ENCODE measurements around the gene NAA11. TPM values are rescaled to one million over a fixed set of nuclear protein-coding genes. Genes with fewer than 3 reads are reported as not detected.

The NAA11 gene
- total RNA-seq, 2 experiments from 2014 or later: not detected

- Histone ChIP-seq H3K27ac (ENCODE audit: low read depth, low read length, poor library complexity, severe bottlenecking) (no peak overlapping the region), H3K79me2 (ENCODE audit: insufficient read depth, low read depth, low read length) (no peaks in the 10 kb centered on the region), H3K9me3 (ENCODE audit: low read length) (no peaks in the 10 kb centered on the region), H3K4me1 (ENCODE audit: insufficient read depth, low read length, poor library complexity, severe bottlenecking) (no peaks in the 10 kb centered on the region), H3K36me3 (ENCODE audit: insufficient read depth, low read length) (no peaks in the 10 kb centered on the region), H3K9me2 (ENCODE audit: insufficient read depth, low read length) (no peaks in the 10 kb centered on the region), H2AFZ (ENCODE audit: low read length) (no peak overlapping the region), H4K20me1 (ENCODE audit: insufficient read depth, low read length) (no peaks in the 10 kb centered on the region), H3K4me2 (ENCODE audit: low read length) (no peak overlapping the region), H3K4me3 (ENCODE audit: low read depth, low read length, poor library complexity, severe bottlenecking) (no peak overlapping the region)
- no peak for DNase-seq (ENCODE audit: low spot score)
- CTCF ChIA-PET (ENCODE audit: unreplicated experiment): no interaction called here
- POLR2A ChIA-PET: no interaction called here
- no TSS peak for BruUV-seq (replicated peaks)
- TF ChIP-seq EZH2phosphoT487 (IDR thresholded peaks at IDR 0.05; ENCODE audit: borderline replicate concordance, low read depth, low read length): no peak
- intact Hi-C loops (cut with micrococcal nuclease; ENCODE audit: unreplicated experiment): no loop called here
Measured at GRCh38 chr4:79325436-79325835, 425 bp downstream of the NAA11 start.

DNA sequence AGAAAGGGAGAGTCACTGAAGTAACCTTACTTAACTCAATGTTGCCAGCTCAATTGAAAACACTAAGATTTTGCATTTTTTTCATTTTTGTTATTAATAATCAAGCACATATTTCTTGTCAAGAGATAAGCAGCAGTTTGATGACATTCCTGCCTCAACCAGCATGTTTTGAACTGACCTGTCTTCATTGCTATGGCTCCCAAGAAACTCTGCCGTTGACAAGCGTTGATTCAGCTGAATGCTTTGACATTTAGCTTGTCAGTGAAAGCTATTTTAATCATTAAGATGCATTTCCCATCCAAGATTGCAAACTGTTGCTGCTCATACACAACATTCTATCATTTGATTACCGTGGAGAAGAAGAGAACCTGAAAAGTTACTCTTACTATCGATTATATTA lies 5.9 kb downstream of the NAA11 start:
- POLR2A ChIA-PET: no interaction called here
- no TSS peak for BruUV-seq (replicated peaks)
- Histone ChIP-seq H3K27ac (ENCODE audit: low read depth, low read length, poor library complexity, severe bottlenecking) (no peak overlapping the region), H4K20me1 (ENCODE audit: insufficient read depth, low read length) (no peaks in the 10 kb centered on the region), H2AFZ (ENCODE audit: low read length) (no peak overlapping the region), H3K9me2 (ENCODE audit: insufficient read depth, low read length) (no peaks in the 10 kb centered on the region), H3K4me2 (ENCODE audit: low read length) (no peak overlapping the region), H3K36me3 (ENCODE audit: insufficient read depth, low read length) (no peaks in the 10 kb centered on the region), H3K4me3 (ENCODE audit: low read depth, low read length, poor library complexity, severe bottlenecking) (no peak overlapping the region), H3K9me3 (ENCODE audit: low read length) (no peaks in the 10 kb centered on the region), H3K79me2 (ENCODE audit: insufficient read depth, low read depth, low read length) (no peaks in the 10 kb centered on the region), H3K4me1 (ENCODE audit: insufficient read depth, low read length, poor library complexity, severe bottlenecking) (no peaks in the 10 kb centered on the region)
- intact Hi-C loops (cut with micrococcal nuclease; ENCODE audit: unreplicated experiment): no loop called here
- no peak for DNase-seq (ENCODE audit: low spot score)
- CTCF ChIA-PET (ENCODE audit: unreplicated experiment): no interaction called here
- no peak for TF ChIP-seq EZH2phosphoT487 (IDR thresholded peaks at IDR 0.05; ENCODE audit: borderline replicate concordance, low read depth, low read length)
- TF ChIP-seq, protein P1, sequence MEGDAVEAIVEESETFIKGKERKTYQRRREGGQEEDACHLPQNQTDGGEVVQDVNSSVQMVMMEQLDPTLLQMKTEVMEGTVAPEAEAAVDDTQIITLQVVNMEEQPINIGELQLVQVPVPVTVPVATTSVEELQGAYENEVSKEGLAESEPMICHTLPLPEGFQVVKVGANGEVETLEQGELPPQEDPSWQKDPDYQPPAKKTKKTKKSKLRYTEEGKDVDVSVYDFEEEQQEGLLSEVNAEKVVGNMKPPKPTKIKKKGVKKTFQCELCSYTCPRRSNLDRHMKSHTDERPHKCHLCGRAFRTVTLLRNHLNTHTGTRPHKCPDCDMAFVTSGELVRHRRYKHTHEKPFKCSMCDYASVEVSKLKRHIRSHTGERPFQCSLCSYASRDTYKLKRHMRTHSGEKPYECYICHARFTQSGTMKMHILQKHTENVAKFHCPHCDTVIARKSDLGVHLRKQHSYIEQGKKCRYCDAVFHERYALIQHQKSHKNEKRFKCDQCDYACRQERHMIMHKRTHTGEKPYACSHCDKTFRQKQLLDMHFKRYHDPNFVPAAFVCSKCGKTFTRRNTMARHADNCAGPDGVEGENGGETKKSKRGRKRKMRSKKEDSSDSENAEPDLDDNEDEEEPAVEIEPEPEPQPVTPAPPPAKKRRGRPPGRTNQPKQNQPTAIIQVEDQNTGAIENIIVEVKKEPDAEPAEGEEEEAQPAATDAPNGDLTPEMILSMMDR (conservative IDR thresholded peaks at IDR 0.05; ENCODE audit: low read length): no peak

DNA sequence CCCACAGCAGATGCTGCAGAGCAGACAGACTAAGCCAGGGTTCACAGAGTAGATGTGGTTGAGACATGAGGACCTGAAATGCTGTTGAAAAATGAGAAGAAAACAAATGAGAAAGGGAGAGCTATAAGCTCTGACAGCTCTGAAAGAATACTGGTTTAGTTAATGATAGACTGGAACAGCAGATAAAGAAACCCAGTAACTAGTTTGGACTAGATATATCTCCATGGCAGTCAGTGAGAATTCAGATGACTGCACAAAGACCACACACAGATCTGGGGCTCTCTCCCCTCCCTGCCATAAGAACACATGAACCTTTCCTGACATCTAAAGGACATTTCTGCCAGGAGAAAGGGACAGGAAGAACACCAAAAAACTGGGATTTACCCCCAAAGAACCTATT lies 8.2 kb downstream of the NAA11 start:
- ChIA-PET POLR2A (no interaction called here), CTCF (ENCODE audit: unreplicated experiment) (no interaction called here)
- intact Hi-C loops (cut with micrococcal nuclease; ENCODE audit: unreplicated experiment): no loop called here
- H3K4me2 ChIP-seq (ENCODE audit: low read length): no peak overlapping the region
- BruUV-seq (replicated peaks): no TSS peak
- no peaks in the 10 kb centered on the region for H3K79me2 ChIP-seq (ENCODE audit: insufficient read depth, low read depth, low read length)
- TF ChIP-seq EZH2phosphoT487 (IDR thresholded peaks at IDR 0.05; ENCODE audit: borderline replicate concordance, low read depth, low read length): no peak
- TF ChIP-seq, protein P1 (conservative IDR thresholded peaks at IDR 0.05; ENCODE audit: low read length): no peak
- H3K36me3 ChIP-seq (ENCODE audit: insufficient read depth, low read length): no peaks in the 10 kb centered on the region
- H4K20me1 ChIP-seq (ENCODE audit: insufficient read depth, low read length): no peaks in the 10 kb centered on the region
- H3K9me2 ChIP-seq (ENCODE audit: insufficient read depth, low read length): no peaks in the 10 kb centered on the region
- no peak overlapping the region for H3K4me3 ChIP-seq (ENCODE audit: low read depth, low read length, poor library complexity, severe bottlenecking)
- no peaks in the 10 kb centered on the region for H3K9me3 ChIP-seq (ENCODE audit: low read length)
- DNase-seq (ENCODE audit: low spot score): no peak
- no peak overlapping the region for H3K27ac ChIP-seq (ENCODE audit: low read depth, low read length, poor library complexity, severe bottlenecking)
- H2AFZ ChIP-seq (ENCODE audit: low read length): no peak overlapping the region
- no peaks in the 10 kb centered on the region for H3K4me1 ChIP-seq (ENCODE audit: insufficient read depth, low read length, poor library complexity, severe bottlenecking)
